Adipocyte (in vitro differentiated cells): Measurements from ENCODE around the gene MSI2.
"Not testable (repeated sequence)": the region's sequence is repeated elsewhere in the genome, so short reads cannot be mapped to it uniquely, and the experiment has no call there.

Experiments
- DNase-seq: peaks from one replicate; pipeline ENCODE4 v3.0.0-alpha.2; 2015; ENCODE audit warnings: low read depth
- H3K27me3 ChIP-seq: replicated peaks from 2 replicates; pipeline ENCODE4 v1.7.0; 2013; ENCODE audit warnings: mild to moderate bottlenecking, low read length, moderate library complexity; ENCODE audit not compliant: control insufficient read depth, insufficient read depth
- H3K36me3 ChIP-seq: 2 replicates; pipeline ENCODE4 v1.7.0; 2013; ENCODE audit warnings: low read length, mild to moderate bottlenecking, moderate library complexity; ENCODE audit not compliant: control insufficient read depth, insufficient read depth, severe bottlenecking
- H3K4me1 ChIP-seq: 2 replicates; pipeline ENCODE4 v1.7.0; 2013; ENCODE audit warnings: mild to moderate bottlenecking, low read length, moderate library complexity; ENCODE audit not compliant: control insufficient read depth, insufficient read depth
- H3K4me3 ChIP-seq: 2 replicates; pipeline ENCODE4 v1.7.0; 2013; ENCODE audit warnings: mild to moderate bottlenecking, low read length, moderate library complexity
- H3K9ac ChIP-seq: 2 replicates; pipeline ENCODE4 v1.7.0; 2013; ENCODE audit warnings: mild to moderate bottlenecking, low read length, moderate library complexity
- H3K9me3 ChIP-seq: 2 replicates; pipeline ENCODE4 v1.7.0; 2013; ENCODE audit warnings: mild to moderate bottlenecking, low read length, moderate library complexity; ENCODE audit not compliant: control insufficient read depth

The MSI2 gene

DNA sequence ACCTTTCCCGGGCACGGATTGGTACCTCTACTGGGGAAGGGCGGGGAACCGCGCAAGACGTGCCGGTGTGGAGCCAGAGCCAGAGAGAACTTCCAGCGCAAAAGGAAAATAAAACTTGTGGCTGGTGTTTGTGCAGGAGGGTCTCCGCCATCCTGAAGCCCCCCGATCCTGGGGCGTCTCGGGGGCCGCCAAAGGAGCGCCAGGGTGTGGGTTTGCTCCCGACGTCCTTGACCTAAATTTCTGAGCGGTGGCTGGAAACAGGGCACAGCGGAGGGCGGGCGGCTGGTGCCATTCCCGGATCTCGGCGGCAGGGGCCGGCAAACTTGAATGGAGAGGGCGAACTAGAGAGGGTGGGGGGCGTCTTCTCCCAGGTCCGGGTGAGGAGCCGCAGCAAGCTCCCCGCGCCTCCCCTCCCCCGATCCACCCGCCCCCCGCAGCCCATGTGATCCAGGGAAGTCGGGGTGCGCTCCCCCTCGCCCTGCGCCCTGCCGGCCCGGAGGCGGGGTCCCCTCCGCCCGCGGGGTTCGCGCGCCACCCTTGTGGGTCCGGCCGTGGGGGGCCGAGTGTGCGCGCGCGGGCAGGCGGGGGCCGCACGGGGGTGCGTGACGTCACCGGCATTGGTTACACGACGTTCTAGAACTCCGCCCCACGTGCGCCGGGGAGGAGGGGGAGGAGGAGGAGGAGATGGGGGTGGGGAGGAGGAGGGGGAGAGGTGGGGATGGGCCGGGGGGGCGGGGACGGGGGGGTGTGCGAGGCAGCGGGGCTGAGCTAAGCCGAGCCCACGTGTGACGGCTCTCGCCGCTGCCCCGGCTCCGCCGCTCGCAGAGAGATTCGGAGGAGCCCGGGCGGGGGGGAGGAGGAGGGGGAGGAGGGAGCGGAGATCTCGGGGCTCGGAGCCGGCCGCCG lies at the start of gene MSI2:
Gene MSI2, plus strand, starts transcription at position 748 of the 906 bp plus-strand sequence. CDS start 220 bp downstream, outside the sequence.
- Histone ChIP-seq H3K4me3 (peak within 1 kb of the TSS; percentile 86), H3K4me1 (peaks cover 7% of the 10 kb centered on the region), H3K9ac (peak within 1 kb of the TSS; percentile 69), H3K9me3 (peaks cover 10% of the 10 kb centered on the region), H3K27me3 (peaks cover 4% of the 10 kb centered on the region), H3K36me3 (no peaks in the 10 kb centered on the region)
- peak; percentile 94 for DNase-seq

GRCh38 chr17:57206928-57207327 lies 49.4 kb upstream of the MSI2 start:
- Histone ChIP-seq H3K9me3 (peaks cover 23% of the 10 kb centered on the region), H3K27me3 (peaks cover 7% of the 10 kb centered on the region), H3K4me3 (no peak overlapping the region), H3K9ac (no peak overlapping the region), H3K36me3 (no peaks in the 10 kb centered on the region), H3K4me1 (no peaks in the 10 kb centered on the region)
- no peak for DNase-seq

DNA sequence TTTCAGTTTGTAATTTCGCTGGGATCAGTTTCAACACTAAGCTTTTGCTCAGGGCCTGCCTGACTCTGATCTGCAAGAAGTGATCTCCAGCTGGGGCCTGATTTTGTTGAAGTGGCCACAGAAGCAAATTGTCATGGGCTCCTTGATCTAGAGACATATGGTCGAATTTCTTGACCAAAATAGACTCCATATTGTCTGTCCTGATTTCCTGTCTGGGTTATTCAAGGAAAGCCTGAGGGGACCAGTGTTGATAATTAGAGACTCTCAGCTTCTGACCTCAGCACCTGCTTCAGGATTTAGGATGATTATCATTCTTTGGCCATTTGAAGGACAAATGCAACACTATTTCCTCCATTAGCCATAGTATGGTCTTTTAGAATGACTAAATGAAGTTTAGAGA lies 48.9 kb upstream of the MSI2 start:
- peaks cover 7% of the 10 kb centered on the region for H3K27me3 ChIP-seq
- peaks cover 23% of the 10 kb centered on the region for H3K9me3 ChIP-seq
- no peak overlapping the region for H3K9ac ChIP-seq
- no peak for DNase-seq
- no peaks in the 10 kb centered on the region for H3K4me1 ChIP-seq
- H3K36me3 ChIP-seq: no peaks in the 10 kb centered on the region
- H3K4me3 ChIP-seq: no peak overlapping the region

- no peak for DNase-seq
- H3K9ac ChIP-seq: no peak overlapping the region
- H3K36me3 ChIP-seq: no peaks in the 10 kb centered on the region
- no peaks in the 10 kb centered on the region for H3K4me1 ChIP-seq
- no peaks in the 10 kb centered on the region for H3K27me3 ChIP-seq
- no peak overlapping the region for H3K4me3 ChIP-seq
- peaks cover 23% of the 10 kb centered on the region for H3K9me3 ChIP-seq
Measured at GRCh38 chr17:57210224-57210553, 46.1 kb upstream of the MSI2 start.

GRCh38 chr17:57210972-57211411 lies 45.3 kb upstream of the MSI2 start:
- Histone ChIP-seq H3K27me3 (no peaks in the 10 kb centered on the region), H3K9me3 (peaks cover 23% of the 10 kb centered on the region), H3K9ac (no peak overlapping the region), H3K4me3 (no peak overlapping the region), H3K4me1 (no peaks in the 10 kb centered on the region), H3K36me3 (no peaks in the 10 kb centered on the region)
- no peak for DNase-seq

GRCh38 chr17:57211543-57211942 lies 44.8 kb upstream of the MSI2 start:
- no peak for DNase-seq
- Histone ChIP-seq H3K4me1 (no peaks in the 10 kb centered on the region), H3K4me3 (no peak overlapping the region), H3K36me3 (no peaks in the 10 kb centered on the region), H3K27me3 (no peaks in the 10 kb centered on the region), H3K9ac (no peak overlapping the region), H3K9me3 (peaks cover 23% of the 10 kb centered on the region)

GRCh38 chr17:57213180-57213825 lies 43.0 kb upstream of the MSI2 start:
- no peaks in the 10 kb centered on the region for H3K27me3 ChIP-seq
- H3K4me1 ChIP-seq: no peaks in the 10 kb centered on the region
- H3K9me3 ChIP-seq: peaks cover 13% of the 10 kb centered on the region
- no peak overlapping the region for H3K4me3 ChIP-seq
- H3K9ac ChIP-seq: no peak overlapping the region
- no peaks in the 10 kb centered on the region for H3K36me3 ChIP-seq
- no peak for DNase-seq

DNA sequence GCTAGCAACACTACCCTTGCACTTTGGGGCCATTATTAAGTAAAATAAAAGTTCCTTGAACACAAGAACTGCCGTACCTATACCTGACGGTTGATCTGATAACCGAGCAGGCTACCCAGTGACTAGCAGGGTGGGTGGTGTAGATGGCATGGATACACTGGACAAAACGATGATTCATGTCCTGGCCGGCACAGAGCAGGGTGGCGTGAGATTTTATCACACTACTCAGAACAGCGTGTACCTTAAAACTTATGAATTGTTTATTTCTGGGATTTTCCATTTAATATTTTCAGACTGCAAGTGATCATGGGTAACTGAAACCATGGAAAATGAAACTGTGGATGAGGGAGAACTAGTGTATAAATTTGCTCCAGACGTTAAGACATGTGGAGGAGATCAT lies 41.0 kb upstream of the MSI2 start:
- no peaks in the 10 kb centered on the region for H3K27me3 ChIP-seq
- no peaks in the 10 kb centered on the region for H3K4me1 ChIP-seq
- H3K4me3 ChIP-seq: no peak overlapping the region
- H3K9ac ChIP-seq: no peak overlapping the region
- peaks cover 4% of the 10 kb centered on the region for H3K9me3 ChIP-seq
- no peaks in the 10 kb centered on the region for H3K36me3 ChIP-seq
- peak; percentile 3 for DNase-seq

- Histone ChIP-seq H3K36me3 (no peaks in the 10 kb centered on the region), H3K9ac (no peak overlapping the region), H3K4me3 (no peak overlapping the region), H3K9me3 (peaks cover 22% of the 10 kb centered on the region), H3K27me3 (no peaks in the 10 kb centered on the region), H3K4me1 (no peaks in the 10 kb centered on the region)
- DNase-seq: no peak
Measured at GRCh38 chr17:57221366-57222350, 34.7 kb upstream of the MSI2 start.

DNA sequence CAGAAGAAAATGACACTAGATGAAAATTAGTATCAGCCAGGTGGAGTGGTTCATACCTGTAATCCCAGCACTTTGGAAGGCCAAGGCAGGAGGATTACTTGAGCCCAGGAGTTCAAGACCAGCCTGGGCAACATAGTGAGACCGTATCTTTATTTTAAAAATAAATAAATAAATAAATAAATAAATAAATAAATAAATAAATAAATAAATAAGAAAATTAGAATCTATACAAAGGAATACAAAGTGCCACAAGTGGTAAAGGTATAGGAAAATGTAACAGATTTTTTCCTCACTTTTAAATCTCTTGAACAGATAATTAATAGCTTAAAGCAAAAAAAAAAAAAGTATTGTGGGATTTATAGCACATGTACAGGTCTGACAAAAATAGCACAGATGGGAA lies 33.9 kb upstream of the MSI2 start:
- H3K4me1 ChIP-seq, DNase-seq, H3K4me3 ChIP-seq, H3K27me3 ChIP-seq, H3K36me3 ChIP-seq, H3K9ac ChIP-seq: not testable (repeated sequence)
- H3K9me3 ChIP-seq: peaks cover 22% of the 10 kb centered on the region

DNA sequence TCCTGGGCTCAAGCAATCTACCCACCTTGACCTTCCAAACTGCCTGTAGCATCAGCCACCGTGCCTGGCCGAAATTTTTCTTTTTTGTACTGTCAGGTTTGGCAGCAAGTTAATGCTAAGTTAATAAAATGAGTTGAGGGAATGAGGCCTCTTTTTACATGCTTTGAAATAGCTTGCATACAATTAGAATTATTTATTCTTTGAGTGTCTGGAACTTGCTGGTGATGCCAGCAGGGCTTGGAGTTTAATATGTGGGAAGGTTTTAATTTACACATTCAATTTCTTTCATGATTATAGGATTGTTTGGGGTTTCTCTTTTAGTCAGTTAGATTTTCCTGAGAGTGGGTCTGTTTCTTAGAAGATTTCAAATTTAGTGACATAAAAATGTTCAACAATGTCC lies 31.2 kb upstream of the MSI2 start:
- no peaks in the 10 kb centered on the region for H3K36me3 ChIP-seq
- no peak overlapping the region for H3K4me3 ChIP-seq
- H3K9ac ChIP-seq: no peak overlapping the region
- H3K9me3 ChIP-seq: peaks cover 23% of the 10 kb centered on the region
- no peak for DNase-seq
- H3K27me3 ChIP-seq: no peaks in the 10 kb centered on the region
- H3K4me1 ChIP-seq: no peaks in the 10 kb centered on the region
